Measurements from ENCODE around the gene KCNA1.

Gene KCNA1

DNA sequence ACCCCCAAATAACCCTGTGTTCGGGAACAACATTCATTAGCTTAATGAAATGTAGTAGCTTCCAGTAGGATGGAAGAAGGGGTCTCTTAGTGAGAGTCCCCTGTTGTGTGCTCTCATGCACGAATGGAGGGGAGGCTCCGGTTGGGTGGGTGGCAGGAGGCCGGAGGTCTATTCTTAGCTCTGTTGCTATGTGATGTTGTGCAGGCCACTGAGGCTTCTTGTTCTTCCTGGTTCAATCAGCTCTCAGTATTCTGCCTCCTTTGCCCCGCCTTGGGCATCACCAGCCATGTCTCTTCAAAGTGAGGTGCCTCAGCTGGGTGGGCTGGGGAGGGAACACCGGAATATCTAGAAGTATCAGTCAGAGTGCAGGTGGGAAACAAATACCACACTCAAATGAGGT lies 50.8 kb downstream of the KCNA1 start:
- no peak for DNase-seq (ENCODE audit: low read depth, low spot score)

DNA sequence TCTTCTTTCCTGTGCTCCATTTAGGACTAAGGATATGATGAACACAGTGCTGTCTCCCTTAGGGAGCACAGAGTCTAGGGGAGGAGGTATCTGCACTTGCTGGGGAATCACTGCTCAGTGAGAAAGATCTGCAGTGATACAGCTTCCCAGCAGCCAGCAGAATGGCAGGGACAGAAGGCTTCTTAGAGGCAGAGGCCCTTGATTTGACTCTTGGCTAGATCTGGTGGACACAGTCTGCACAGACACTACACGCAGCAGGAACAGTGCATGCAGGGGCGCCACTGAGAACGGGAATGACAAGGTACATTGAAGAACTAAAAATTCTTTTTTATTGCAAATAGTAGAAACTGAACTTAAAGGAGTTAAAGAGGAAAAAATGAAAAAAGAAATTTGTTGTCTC lies 51.6 kb downstream of the KCNA1 start:
- no peak for DNase-seq (ENCODE audit: low read depth, low spot score)

- no peak for DNase-seq (ENCODE audit: low read depth, low spot score)
These were observed 53.1 kb downstream of the KCNA1 start for GRCh38 chr12:4962539-4963486.
